Left hindlimb (tissue), 1 donor: ENCODE measurements around the gene DDR2.

Experiments used
- DNase-seq: peaks from one replicate; pipeline ENCODE4 v3.0.0-alpha.2; 2018

Gene DDR2

GRCh38 chr1:162701286-162701685, 69.0 kb downstream of the DDR2 start:
- DNase-seq = no peak

- DNase-seq = no peak
These were observed 70.4 kb downstream of the DDR2 start for GRCh38 chr1:162702628-162703027.

- DNase-seq = no peak
These were observed 71.4 kb downstream of the DDR2 start for GRCh38 chr1:162703708-162704107.

GRCh38 chr1:162704673-162705424, 72.6 kb downstream of the DDR2 start:
- peak; percentile 49 for DNase-seq

- no peak for DNase-seq
These were observed 73.7 kb downstream of the DDR2 start for GRCh38 chr1:162706003-162706402.

- DNase-seq = no peak
These were observed 74.3 kb downstream of the DDR2 start for GRCh38 chr1:162706606-162707005.

GRCh38 chr1:162708286-162708685, 76.0 kb downstream of the DDR2 start:
- DNase-seq = no peak

- DNase-seq = no peak
These were observed 77.0 kb downstream of the DDR2 start for GRCh38 chr1:162709132-162709860.

- no peak for DNase-seq
These were observed 77.6 kb downstream of the DDR2 start for GRCh38 chr1:162709870-162710269.

- DNase-seq = no peak
These were observed 78.1 kb downstream of the DDR2 start for GRCh38 chr1:162710345-162710744.

GRCh38 chr1:162710780-162711465, 78.7 kb downstream of the DDR2 start:
- DNase-seq = no peak

- no peak for DNase-seq
These were observed 80.2 kb downstream of the DDR2 start for GRCh38 chr1:162712317-162713029.

GRCh38 chr1:162716123-162716522, 83.9 kb downstream of the DDR2 start:
- DNase-seq = no peak

- DNase-seq = no peak
These were observed 84.3 kb downstream of the DDR2 start for GRCh38 chr1:162716552-162716951.

- no peak for DNase-seq
These were observed 85.4 kb downstream of the DDR2 start for GRCh38 chr1:162717548-162718184.

- DNase-seq = no peak
These were observed 87.4 kb downstream of the DDR2 start for GRCh38 chr1:162719678-162720077.

- DNase-seq = no peak
These were observed 88.7 kb downstream of the DDR2 start for GRCh38 chr1:162720996-162721395.

- no peak for DNase-seq
These were observed 89.2 kb downstream of the DDR2 start for GRCh38 chr1:162721471-162721870.

GRCh38 chr1:162722036-162722435, 89.8 kb downstream of the DDR2 start:
- DNase-seq = no peak

GRCh38 chr1:162724583-162725120, 92.4 kb downstream of the DDR2 start:
- DNase-seq = no peak

- no peak for DNase-seq
These were observed 93.1 kb downstream of the DDR2 start for GRCh38 chr1:162725301-162725837.

- no peak for DNase-seq
These were observed 94.3 kb downstream of the DDR2 start for GRCh38 chr1:162726555-162726954.
